HEK293 (cell line): ENCODE data around the gene TNKS1BP1.

Experiments
- CTCF ChIP-seq: fragments of 450-650 bp; formaldehyde crosslinking; IDR thresholded peaks from 2 replicates; pipeline ENCODE4 v1.5.1; 2016; ENCODE audit warnings: missing biosample characterization, missing genetic modification characterization
- KLF10 ChIP-seq: fragments of 450-650 bp; IDR thresholded peaks from 2 replicates; pipeline ENCODE4 v1.5.1; 2018; ENCODE audit warnings: missing biosample characterization, mild to moderate bottlenecking, missing genetic modification characterization
- ZNF423 ChIP-seq: fragments of 450-650 bp; formaldehyde crosslinking; IDR thresholded peaks from 2 replicates; pipeline ENCODE4 v1.5.1; 2016; ENCODE audit warnings: missing biosample characterization, missing genetic modification characterization
- ZNF768 ChIP-seq: fragments of 450-650 bp; formaldehyde crosslinking; IDR thresholded peaks from 2 replicates; pipeline ENCODE4 v1.5.1; 2018; ENCODE audit warnings: missing biosample characterization, mild to moderate bottlenecking, missing genetic modification characterization
- ZSCAN18 ChIP-seq: fragments of 450-650 bp; formaldehyde crosslinking; IDR thresholded peaks from 2 replicates; pipeline ENCODE4 v1.5.1; 2016; ENCODE audit warnings: missing biosample characterization, missing genetic modification characterization

DNA sequence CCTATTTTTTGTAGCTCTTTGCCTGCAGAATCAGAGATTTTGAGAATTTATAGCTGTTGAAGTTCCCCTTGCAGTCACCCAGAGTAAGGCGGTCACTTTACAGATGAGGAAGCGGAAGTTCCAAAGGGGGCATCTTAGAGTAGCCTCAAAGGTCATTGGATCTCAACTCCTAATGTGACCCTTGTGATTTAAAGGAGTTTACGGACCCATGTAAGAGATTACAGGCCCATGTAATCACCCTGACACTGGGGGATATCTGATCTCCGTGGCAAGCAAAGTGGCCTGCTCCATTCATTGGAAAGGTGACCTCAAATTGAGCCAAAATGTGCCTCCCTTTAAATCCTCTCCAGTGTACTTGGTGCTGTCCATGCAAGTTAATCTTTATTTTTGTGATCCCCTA, 29.1 kb upstream of the TNKS1BP1 start:
- TF ChIP-seq KLF10 (tag by site-specific recombination) (no peak), ZNF768 (tag by site-specific recombination) (no peak), ZNF423 (no peak), CTCF (tag by site-specific recombination) (no peak), ZSCAN18 (tag by site-specific recombination) (no peak)
